Measurements from ENCODE around the gene C6orf58. TPM values are rescaled to one million over a fixed set of nuclear protein-coding genes. Genes with fewer than 3 reads are reported as not detected.

The C6orf58 gene
- total RNA-seq, 1 experiment from 2014 or later: not detected

DNA sequence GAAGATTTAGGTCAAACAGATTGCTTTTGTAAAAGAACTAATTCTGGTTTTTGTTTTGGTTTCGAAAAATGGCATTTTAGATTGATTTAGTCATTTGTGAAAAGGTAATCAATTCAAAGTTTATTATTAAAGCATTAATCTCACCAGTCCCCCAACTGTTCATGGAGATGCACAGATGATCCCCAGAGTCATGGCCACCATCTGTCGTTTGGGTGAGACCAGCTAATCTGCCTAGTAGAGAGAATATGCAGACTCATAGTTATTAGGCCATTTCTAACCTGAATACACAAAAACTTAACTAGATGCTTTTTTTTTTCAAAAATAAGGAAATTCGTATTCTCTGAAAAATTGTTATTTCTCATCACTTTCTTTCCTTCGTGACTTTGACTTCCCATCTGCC is 58.1 kb downstream of the C6orf58 start:
- Mint-ChIP-seq H3K27me3 (ENCODE audit: low read depth) (no peaks in the 10 kb centered on the region), H3K36me3 (no peaks in the 10 kb centered on the region), H3K9me3 (no peaks in the 10 kb centered on the region), H3K4me1 (no peaks in the 10 kb centered on the region), H3K4me3 (no peak overlapping the region), H3K27ac (no peak overlapping the region)
- TF ChIP-seq EMX1 (CRISPR knock-in tag; IDR thresholded peaks at IDR 0.05): no peak
- TF ChIP-seq, protein P1, sequence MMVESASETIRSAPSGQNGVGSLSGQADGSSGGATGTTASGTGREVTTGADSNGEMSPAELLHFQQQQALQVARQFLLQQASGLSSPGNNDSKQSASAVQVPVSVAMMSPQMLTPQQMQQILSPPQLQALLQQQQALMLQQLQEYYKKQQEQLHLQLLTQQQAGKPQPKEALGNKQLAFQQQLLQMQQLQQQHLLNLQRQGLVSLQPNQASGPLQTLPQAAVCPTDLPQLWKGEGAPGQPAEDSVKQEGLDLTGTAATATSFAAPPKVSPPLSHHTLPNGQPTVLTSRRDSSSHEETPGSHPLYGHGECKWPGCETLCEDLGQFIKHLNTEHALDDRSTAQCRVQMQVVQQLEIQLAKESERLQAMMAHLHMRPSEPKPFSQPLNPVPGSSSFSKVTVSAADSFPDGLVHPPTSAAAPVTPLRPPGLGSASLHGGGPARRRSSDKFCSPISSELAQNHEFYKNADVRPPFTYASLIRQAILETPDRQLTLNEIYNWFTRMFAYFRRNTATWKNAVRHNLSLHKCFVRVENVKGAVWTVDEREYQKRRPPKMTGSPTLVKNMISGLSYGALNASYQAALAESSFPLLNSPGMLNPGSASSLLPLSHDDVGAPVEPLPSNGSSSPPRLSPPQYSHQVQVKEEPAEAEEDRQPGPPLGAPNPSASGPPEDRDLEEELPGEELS (CRISPR knock-in tag; IDR thresholded peaks at IDR 0.05): no peak
- TF ChIP-seq, protein P2, sequence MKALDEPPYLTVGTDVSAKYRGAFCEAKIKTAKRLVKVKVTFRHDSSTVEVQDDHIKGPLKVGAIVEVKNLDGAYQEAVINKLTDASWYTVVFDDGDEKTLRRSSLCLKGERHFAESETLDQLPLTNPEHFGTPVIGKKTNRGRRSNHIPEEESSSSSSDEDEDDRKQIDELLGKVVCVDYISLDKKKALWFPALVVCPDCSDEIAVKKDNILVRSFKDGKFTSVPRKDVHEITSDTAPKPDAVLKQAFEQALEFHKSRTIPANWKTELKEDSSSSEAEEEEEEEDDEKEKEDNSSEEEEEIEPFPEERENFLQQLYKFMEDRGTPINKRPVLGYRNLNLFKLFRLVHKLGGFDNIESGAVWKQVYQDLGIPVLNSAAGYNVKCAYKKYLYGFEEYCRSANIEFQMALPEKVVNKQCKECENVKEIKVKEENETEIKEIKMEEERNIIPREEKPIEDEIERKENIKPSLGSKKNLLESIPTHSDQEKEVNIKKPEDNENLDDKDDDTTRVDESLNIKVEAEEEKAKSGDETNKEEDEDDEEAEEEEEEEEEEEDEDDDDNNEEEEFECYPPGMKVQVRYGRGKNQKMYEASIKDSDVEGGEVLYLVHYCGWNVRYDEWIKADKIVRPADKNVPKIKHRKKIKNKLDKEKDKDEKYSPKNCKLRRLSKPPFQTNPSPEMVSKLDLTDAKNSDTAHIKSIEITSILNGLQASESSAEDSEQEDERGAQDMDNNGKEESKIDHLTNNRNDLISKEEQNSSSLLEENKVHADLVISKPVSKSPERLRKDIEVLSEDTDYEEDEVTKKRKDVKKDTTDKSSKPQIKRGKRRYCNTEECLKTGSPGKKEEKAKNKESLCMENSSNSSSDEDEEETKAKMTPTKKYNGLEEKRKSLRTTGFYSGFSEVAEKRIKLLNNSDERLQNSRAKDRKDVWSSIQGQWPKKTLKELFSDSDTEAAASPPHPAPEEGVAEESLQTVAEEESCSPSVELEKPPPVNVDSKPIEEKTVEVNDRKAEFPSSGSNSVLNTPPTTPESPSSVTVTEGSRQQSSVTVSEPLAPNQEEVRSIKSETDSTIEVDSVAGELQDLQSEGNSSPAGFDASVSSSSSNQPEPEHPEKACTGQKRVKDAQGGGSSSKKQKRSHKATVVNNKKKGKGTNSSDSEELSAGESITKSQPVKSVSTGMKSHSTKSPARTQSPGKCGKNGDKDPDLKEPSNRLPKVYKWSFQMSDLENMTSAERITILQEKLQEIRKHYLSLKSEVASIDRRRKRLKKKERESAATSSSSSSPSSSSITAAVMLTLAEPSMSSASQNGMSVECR (CRISPR knock-in tag; IDR thresholded peaks at IDR 0.05; ENCODE audit: borderline replicate concordance): no peak
- no peak for TF ChIP-seq FOXJ3 (CRISPR knock-in tag; IDR thresholded peaks at IDR 0.05; ENCODE audit: borderline replicate concordance)
- TF ChIP-seq, protein P3, sequence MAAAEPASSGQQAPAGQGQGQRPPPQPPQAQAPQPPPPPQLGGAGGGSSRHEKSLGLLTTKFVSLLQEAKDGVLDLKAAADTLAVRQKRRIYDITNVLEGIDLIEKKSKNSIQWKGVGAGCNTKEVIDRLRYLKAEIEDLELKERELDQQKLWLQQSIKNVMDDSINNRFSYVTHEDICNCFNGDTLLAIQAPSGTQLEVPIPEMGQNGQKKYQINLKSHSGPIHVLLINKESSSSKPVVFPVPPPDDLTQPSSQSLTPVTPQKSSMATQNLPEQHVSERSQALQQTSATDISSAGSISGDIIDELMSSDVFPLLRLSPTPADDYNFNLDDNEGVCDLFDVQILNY (CRISPR knock-in tag; IDR thresholded peaks at IDR 0.05): no peak
- TF ChIP-seq, protein P4, sequence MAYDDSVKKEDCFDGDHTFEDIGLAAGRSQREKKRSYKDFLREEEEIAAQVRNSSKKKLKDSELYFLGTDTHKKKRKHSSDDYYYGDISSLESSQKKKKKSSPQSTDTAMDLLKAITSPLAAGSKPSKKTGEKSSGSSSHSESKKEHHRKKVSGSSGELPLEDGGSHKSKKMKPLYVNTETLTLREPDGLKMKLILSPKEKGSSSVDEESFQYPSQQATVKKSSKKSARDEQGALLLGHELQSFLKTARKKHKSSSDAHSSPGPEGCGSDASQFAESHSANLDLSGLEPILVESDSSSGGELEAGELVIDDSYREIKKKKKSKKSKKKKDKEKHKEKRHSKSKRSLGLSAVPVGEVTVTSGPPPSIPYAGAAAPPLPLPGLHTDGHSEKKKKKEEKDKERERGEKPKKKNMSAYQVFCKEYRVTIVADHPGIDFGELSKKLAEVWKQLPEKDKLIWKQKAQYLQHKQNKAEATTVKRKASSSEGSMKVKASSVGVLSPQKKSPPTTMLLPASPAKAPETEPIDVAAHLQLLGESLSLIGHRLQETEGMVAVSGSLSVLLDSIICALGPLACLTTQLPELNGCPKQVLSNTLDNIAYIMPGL (CRISPR knock-in tag; IDR thresholded peaks at IDR 0.05): no peak
- TF ChIP-seq NR2C2 (CRISPR knock-in tag; IDR thresholded peaks at IDR 0.05): no peak
- TF ChIP-seq, protein P5, sequence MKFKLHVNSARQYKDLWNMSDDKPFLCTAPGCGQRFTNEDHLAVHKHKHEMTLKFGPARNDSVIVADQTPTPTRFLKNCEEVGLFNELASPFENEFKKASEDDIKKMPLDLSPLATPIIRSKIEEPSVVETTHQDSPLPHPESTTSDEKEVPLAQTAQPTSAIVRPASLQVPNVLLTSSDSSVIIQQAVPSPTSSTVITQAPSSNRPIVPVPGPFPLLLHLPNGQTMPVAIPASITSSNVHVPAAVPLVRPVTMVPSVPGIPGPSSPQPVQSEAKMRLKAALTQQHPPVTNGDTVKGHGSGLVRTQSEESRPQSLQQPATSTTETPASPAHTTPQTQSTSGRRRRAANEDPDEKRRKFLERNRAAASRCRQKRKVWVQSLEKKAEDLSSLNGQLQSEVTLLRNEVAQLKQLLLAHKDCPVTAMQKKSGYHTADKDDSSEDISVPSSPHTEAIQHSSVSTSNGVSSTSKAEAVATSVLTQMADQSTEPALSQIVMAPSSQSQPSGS (CRISPR knock-in tag; IDR thresholded peaks at IDR 0.05; ENCODE audit: borderline replicate concordance, low read depth): no peak
- no peak for TF ChIP-seq ZNF416 (CRISPR knock-in tag; IDR thresholded peaks at IDR 0.05)
- TF ChIP-seq GRHL2 (CRISPR knock-in tag; IDR thresholded peaks at IDR 0.05; ENCODE audit: insufficient replicate concordance, severe bottlenecking): no peak
- TF ChIP-seq PRDM15 (CRISPR knock-in tag; IDR thresholded peaks at IDR 0.05): no peak
- TF ChIP-seq ZNF263 (CRISPR knock-in tag; IDR thresholded peaks at IDR 0.05; ENCODE audit: low read depth): no peak
- no peak for TF ChIP-seq GTF2I (CRISPR knock-in tag; conservative IDR thresholded peaks at IDR 0.05)
- no peak for DNase-seq (ENCODE audit: low spot score)
- no peak for ATAC-seq
- CTCF ChIA-PET: no interaction called here
- POLR2A ChIA-PET: no interaction called here
